ENCODE measurements around the gene DYRK4. TPM values are rescaled to one million over a fixed set of nuclear protein-coding genes. Genes with fewer than 3 reads are reported as not detected.
"Not testable (repeated sequence)": the region's sequence is repeated elsewhere in the genome, so short reads cannot be mapped to it uniquely, and the experiment has no call there.

DYRK4 gene, protein sequence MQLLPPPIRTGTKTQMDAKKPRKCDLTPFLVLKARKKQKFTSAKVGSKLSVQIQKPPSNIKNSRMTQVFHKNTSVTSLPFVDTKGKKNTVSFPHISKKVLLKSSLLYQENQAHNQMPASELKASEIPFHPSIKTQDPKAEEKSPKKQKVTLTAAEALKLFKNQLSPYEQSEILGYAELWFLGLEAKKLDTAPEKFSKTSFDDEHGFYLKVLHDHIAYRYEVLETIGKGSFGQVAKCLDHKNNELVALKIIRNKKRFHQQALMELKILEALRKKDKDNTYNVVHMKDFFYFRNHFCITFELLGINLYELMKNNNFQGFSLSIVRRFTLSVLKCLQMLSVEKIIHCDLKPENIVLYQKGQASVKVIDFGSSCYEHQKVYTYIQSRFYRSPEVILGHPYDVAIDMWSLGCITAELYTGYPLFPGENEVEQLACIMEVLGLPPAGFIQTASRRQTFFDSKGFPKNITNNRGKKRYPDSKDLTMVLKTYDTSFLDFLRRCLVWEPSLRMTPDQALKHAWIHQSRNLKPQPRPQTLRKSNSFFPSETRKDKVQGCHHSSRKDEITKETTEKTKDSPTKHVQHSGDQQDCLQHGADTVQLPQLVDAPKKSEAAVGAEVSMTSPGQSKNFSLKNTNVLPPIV
- polyA plus RNA-seq (ENCODE audit: insufficient read length): 17.0 TPM

- peak; percentile 77 for DNase-seq
These were observed at the start of gene DYRK4 for GRCh38 chr12:4562034-4562657. Gene DYRK4 (plus strand): TSS chr12:4562208. CDS start chr12:4562246, 38 bp downstream.

DNA sequence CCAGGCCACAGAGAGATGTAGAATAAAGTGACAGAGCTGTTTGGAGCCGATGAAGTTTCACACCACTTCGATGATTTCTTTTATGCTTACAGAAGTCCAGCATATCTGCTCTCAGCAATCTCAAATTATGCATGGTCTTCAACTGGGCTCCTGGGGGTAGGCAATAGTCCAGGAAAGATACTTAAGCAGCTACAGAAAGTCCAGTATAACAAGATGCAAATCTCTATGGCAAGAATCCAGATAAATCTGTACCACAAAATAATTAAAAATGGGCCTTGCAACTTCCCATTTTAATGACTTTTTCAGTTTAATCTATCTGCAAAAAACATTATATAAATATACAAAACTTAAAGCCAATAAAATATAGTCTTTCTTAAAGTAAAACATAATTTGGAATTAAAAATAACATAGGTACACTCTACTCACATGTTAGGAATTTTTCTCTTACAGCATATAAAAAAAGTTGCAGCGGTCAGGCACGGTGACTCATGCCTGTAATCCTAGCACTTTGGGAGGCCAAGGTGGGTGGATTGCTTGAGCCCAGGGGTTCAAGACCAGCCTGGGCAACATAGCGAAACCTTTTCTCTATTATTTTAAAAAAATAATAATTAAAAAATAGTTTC lies 43.8 kb upstream of the DYRK4 start:
- no peak for DNase-seq

- DNase-seq: not testable (repeated sequence)
These were observed 38.6 kb upstream of the DYRK4 start for GRCh38 chr12:4523443-4523842.

- no peak for DNase-seq
These were observed 35.0 kb upstream of the DYRK4 start for GRCh38 chr12:4526923-4527546.

- no peak for DNase-seq
These were observed 31.8 kb upstream of the DYRK4 start for GRCh38 chr12:4530160-4530559.

DNA sequence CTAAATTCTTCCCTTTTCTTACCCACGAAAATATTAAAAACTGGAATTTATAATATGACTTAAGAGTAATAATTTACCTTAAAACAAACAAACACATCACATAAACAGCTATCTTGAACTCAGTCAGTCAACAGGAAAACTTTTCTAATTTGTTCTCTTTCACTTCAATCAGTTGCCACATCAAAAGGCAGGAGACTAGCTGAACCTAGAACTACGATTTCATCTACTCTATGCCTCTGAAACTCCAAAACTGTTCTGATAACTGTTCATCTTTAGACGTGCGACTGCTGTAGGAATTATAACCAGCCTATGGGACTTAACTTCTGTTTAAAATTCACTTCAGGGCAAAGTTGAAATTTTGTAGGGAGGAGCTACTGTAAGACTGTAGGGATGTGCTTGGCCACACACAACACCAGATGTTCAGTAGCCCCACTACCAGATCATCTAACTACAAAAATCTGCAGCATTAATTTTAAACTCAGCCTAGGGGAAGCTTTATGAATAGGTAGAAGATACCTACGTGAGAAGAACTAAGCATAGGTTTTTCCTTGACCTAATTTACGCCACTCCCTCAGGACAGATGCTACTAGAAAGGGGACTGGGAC lies 30.9 kb upstream of the DYRK4 start:
- DNase-seq: no peak

GRCh38 chr12:4535092-4535491 lies 26.9 kb upstream of the DYRK4 start:
- no peak for DNase-seq

DNA sequence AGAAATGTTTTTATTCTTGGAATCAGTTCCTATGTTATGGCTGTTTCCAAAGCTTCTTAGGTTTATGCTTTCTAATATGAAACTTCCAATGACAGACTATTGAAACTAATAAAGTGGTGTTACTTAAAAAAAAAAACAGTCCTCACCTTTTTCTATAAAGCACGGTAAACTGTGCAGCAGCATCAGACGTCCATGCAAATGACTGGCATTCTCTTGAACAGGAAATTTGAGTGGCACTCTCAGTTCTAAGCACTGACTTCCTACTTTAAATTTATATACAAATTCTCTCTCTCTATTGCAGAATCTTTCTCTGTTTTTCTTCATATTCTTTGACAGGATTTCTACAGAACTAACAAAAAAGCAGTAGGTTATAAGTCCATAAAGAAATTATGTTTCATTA lies 26.1 kb upstream of the DYRK4 start:
- no peak for DNase-seq

- peak; percentile 96 for DNase-seq
These were observed 23.5 kb upstream of the DYRK4 start, which contains the start of gene RAD51AP1 for GRCh38 chr12:4538207-4539160. Gene RAD51AP1 (plus strand): TSS chr12:4538890. CDS start chr12:4538940, 50 bp downstream.

DNA sequence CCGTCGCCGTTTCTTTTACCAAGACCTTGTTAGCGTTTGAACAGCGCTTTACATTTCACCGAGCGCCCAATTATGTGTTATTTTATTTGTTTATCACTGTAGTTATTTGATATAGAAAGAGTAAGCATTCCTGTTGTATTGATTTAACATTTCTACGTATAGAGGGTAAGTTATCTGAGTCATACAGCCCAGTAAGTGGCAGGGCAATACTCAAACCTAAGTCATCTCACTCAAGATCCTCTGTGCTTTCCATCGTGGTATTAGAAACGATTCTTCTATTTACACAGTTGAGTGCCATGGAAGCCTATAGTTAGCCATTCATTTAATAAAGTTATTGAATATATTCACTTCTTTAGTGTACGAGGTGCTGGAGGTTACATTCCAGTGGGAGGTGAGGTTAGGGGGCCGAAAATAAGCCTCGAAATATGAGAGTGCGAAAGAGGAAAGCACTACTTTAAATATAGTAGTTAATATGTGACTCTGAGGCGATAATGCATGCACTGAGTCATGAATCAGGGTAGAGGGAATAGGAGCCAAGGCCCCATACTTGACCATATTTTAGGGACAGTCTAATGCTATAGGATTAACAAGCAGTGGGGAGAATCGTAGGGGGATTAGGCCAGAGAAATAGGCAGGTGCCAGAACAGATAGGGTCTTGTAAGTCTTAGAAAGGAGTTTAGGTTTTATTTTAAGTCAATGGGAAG lies 22.7 kb upstream of the DYRK4 start:
- no peak for DNase-seq

DNA sequence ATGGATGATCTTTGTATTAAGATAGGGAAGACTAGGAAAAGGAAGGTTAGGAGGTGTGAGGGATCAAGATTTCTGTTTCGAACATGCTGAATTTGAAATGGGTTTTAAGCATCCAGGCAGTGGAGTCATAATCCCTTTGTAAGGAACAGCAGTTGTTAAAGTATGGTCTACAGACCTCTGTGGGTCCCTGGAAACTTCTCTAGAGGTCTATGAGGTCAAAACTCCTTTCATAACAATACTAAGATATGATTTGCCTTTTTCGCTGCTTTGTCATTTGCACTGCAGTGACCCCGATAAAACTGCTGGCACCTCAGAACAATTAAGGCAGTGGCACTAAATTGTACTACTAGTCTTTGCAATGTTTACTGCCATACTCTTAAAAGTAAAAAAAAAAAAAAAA lies 21.8 kb upstream of the DYRK4 start:
- no peak for DNase-seq

- no peak for DNase-seq
These were observed 21.4 kb upstream of the DYRK4 start for GRCh38 chr12:4540638-4541037.

- no peak for DNase-seq
These were observed 16.8 kb upstream of the DYRK4 start for GRCh38 chr12:4545195-4545594.

DNA sequence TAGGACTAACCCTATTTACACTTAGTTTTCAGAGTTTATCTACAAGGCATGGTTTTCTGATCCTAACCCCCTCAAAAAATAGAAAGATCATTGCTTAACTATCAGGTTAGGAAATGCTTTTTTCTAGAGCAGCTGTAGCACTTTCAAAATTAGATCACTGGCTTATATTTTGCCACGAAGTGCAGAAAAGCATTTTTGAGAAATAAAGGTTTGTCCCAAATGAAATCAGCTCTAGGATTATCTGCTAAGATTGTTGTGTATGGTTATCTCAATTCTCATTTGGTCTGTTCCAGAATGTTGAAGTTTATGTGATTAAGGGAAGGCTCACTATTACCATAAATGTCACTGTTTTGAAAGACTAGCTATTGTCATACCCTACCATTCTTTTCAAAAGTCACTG lies 9.8 kb upstream of the DYRK4 start:
- no peak for DNase-seq

DNA sequence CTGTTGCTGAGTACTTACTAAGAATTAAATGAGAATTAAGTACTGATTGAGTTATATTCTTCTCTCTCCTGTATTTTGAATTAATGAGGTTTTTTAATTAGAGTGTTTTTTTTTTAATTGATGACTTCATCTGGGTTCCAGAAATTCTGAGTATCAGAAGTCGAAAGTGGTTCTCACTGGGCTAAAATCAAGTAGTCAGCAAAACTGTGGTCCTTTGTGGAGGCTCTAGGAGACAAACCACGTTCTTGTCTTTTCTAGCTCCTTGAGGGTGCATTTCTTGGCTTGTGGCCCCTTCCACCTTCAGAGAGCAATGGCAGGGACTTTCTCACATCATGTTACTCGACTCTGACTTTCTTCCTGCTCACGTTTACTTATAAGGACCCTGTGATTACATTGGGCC lies 8.1 kb upstream of the DYRK4 start:
- no peak for DNase-seq

- DNase-seq: no peak
These were observed 6.2 kb upstream of the DYRK4 start for GRCh38 chr12:4555804-4556203.

DNA sequence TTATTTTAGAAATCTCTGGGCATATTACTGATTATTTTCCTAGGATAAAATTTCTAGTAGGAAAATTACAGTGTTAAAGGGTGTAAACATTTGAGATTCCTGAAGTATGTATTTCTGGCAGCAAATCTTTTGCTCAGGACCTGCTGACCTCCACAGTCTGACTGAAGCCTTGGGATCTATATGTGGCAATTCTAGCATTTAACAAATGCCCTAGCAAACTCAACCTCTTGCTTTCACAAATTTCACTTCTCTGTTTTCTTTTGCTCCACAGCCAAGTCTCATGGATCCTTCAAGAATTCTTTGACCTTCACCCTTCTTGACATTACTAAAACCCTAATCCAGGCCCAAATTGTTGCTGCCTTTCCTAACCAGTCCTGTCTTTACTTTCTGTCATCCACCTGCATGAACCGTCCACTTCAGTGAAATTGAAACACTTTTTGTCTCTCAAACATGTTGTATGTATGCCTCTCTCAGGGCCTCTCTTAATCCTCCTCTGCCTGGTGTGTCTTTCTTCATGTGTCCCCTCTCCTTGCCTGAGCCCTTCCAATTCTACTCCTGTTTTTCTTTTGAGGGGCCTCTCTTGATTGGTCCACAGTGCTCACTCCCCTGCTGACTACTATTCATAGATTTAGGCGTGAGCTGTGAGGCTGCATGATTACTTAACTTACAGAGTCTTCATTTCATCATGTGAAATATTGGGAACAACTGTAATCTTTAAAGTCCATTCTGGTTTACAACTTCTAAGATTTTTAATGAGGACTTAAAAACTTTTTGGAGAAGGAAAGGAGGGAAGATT lies 5.1 kb upstream of the DYRK4 start:
- no peak for DNase-seq

DNA sequence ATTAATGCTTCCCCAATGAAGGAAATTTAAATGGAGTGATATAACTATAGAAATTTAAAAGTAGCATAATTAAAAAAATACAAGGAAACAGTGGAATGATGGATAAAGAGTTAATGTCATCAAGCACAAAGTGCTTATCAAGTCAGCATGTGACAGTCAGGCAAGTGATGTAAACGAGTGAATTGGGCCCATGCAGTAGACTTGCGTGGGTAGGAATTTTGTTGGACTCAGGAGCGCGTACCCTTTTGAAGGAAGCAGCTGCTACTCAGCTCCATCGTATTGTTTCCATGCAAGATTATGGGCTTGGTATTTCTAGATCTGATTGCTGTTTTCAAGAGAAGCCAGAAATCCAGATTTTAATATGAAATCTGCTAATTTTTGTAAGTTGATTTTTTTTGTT lies 4.4 kb upstream of the DYRK4 start:
- DNase-seq: no peak

- no peak for DNase-seq
These were observed 3.8 kb upstream of the DYRK4 start for GRCh38 chr12:4558171-4558570.
